Ovary (tissue), 10 donors: ENCODE data around the gene CYP2C18. TPM values are rescaled to one million over a fixed set of nuclear protein-coding genes. Genes with fewer than 3 reads are reported as not detected.
"Not testable (repeated sequence)": the region's sequence is repeated elsewhere in the genome, so short reads cannot be mapped to it uniquely, and the experiment has no call there.

Experiments used
- DNase-seq, 5 donors: peaks; one replicate each; pipeline ENCODE4 v3.0.0-alpha.2; 2019 to 2020
- H3K27ac ChIP-seq, 2 donors: fragments of 200-600 bp; one replicate each; pipeline versions ENCODE4 v1.5.1 to v1.8.0; 2019 to 2022
- H3K27me3 ChIP-seq: fragments of 200-600 bp; one replicate; pipeline ENCODE4 v1.8.0; 2022
- H3K36me3 ChIP-seq: fragments of 200-600 bp; sonication (generic); one replicate; pipeline ENCODE4 v1.5.1; 2019
- H3K4me1 ChIP-seq: one replicate; pipeline ENCODE4 v1.8.1; 2013; ENCODE audit warnings: mild to moderate bottlenecking, moderate library complexity; ENCODE audit not compliant: insufficient read depth
- H3K4me3 ChIP-seq: fragments of 200-600 bp; sonication (generic); one replicate; pipeline ENCODE4 v1.5.1; 2017
- H3K9me3 ChIP-seq, 2 donors: fragments of 200-600 bp in 1 of 2; sonication (generic) in 1 of 2; one replicate each; pipeline versions ENCODE4 v1.5.1 to v1.8.1; 2013 to 2019; ENCODE audit warnings: mild to moderate bottlenecking in 1 of 2, moderate library complexity in 1 of 2
- CTCF ChIP-seq, 3 donors: fragments of 450-650 bp in 2 of 3; fragments of 200-600 bp in 1 of 3; IDR thresholded peaks; one replicate each; pipeline versions ENCODE4 v1.5.1 to v1.8.0; 2016 to 2022; ENCODE audit warnings: antibody characterized with exemption in 3 of 3, mild to moderate bottlenecking in 1 of 3
- EP300 ChIP-seq: sonication (generic); formaldehyde crosslinking; IDR thresholded peaks from one replicate; pipeline ENCODE4 v1.6.1; 2017; ENCODE audit warnings: antibody characterized with exemption
- POLR2A ChIP-seq: fragments of 450-650 bp; IDR thresholded peaks from one replicate; pipeline ENCODE4 v1.6.1; 2017; ENCODE audit warnings: antibody characterized with exemption, mild to moderate bottlenecking, moderate library complexity
- WGBS, 3 donors: extraction: QIAGEN DNeasy Blood & Tissue Kit in 1 of 3; methylation state at CpG; one replicate each; pipeline versions ENCODE4 v1.1.5 to v1.1.7; 2013 to 2017; 5-methylcytosine and 5-hydroxymethylcytosine counted together
- intact Hi-C, 4 donors: fragments of 100-400 bp; cut with DNase I; formaldehyde crosslinking; loops; one replicate each; pipeline versions ENCODE4 v1.11.0 to v1.15.1; 2022 to 2023
- long read RNA-seq, 3 donors: library from polyadenylated mRNA in 2 of 3; unstranded in 2 of 3; transcript quantifications; one replicate each; pipeline ENCODE4 v2.0.0 and lab custom pipeline, GENCODE V29; 2021 to 2026
- polyA plus RNA-seq, 2 donors: library from polyadenylated mRNA; stranded (reverse); fragments of 200-250 nt in 1 of 2; fragments of 350-450 nt in 1 of 2; fragmentation: Illumina TruSeq in 1 of 2; extraction: RNeasy Lipid Tissue Mini Kit (QIAGEN cat#74804) in 1 of 2; gene quantifications; one replicate each; pipeline ENCODE4 v1.2.3, GENCODE V29; 2013 to 2014
- total RNA-seq, 7 donors: library from RNA; depleted of rRNA in 2 of 7; stranded (reverse); fragments of >200 nt in 2 of 7; fragmentation: NEBNext Ultra II Directional in 3 of 7; extraction: Animal tissue kit (Norgen Biotek cat#: 25700) in 3 of 7; gene quantifications; one replicate each; pipeline versions ENCODE4 v1.1.0 to v1.2.4, GENCODE V29; 2016 to 2023
- donor health status: DM: no; HTN: no; CAD: no; lungs with moderate emphysema.
- donor health status: DM: no; HTN: no; CAD: no.
- donor health status: Bipolar disorder and iron deficiency.
- donor health status: DM: yes; HTN: yes; CAD: no.
- donor health status: DM: no; HTN: no; CAD: no.
- donor health status: DM: yes; HTN: yes; CAD: no.

Gene CYP2C18
- total RNA-seq (under 1 TPM in 2 of 7 donors, not detected in 5; 0.08 to 0.24 TPM), polyA plus RNA-seq (not detected)
- long read RNA-seq, donor 1, result 0 reads
- long read RNA-seq, donor 2, result 0 reads
- long read RNA-seq, donor 3, result 0 reads

DNA sequence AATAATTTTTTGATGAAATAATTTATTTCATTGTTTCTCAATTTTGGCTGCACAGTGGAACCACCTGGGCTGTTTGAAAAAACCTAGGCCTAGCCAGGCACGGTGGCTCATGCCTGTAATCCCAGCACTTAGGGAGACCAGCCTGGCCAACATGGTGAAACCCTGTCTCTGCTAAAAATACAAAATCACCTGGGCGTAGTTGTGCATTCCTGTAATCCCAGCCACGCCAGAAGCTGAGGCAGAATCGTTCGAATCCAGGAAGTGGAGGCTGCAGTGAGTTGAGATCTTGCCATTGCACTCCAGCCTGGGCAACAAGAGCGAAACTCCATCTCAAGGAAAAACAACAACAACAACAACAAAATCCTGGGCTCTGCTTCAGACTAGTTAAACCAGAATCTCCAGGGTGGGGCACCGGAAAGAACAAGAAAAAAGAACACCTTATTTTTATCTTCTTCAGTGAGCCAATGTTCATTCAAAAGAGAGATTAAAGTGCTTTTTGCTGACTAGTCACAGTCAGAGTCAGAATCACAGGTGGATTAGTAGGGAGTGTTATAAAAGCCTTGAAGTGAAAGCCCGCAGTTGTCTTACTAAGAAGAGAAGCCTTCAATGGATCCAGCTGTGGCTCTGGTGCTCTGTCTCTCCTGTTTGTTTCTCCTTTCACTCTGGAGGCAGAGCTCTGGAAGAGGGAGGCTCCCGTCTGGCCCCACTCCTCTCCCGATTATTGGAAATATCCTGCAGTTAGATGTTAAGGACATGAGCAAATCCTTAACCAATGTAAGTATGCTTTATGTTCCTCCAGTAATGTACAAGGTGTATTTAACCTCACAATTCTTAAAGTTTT, at the start of gene CYP2C18:
TSS of gene CYP2C18 (plus strand) at position 516 of the 841 bp plus-strand sequence. CDS start at position 607, 91 bp downstream.
- H3K4me3 ChIP-seq, result no peak within 1 kb of the TSS
- WGBS, 3 donors, result 82 to 88% (median 83%) methylated on average over 10 of the region's 10 CpGs
- no peaks in the 10 kb centered on the region for H3K4me1 ChIP-seq
- DNase-seq, result no peak
- intact Hi-C loops, result no loop called here
- H3K9me3 ChIP-seq, result peaks cover 0 to 3% of the 10 kb centered on the region in 2 donors
- no peaks in the 10 kb centered on the region for H3K36me3 ChIP-seq
- no peak for TF ChIP-seq POLR2A
- TF ChIP-seq EP300, result no peak
- no peak for TF ChIP-seq CTCF (IDR thresholded peaks at IDR 0.05)
- H3K27me3 ChIP-seq, result no peaks in the 10 kb centered on the region
- H3K27ac ChIP-seq, result no peak within 1 kb of the TSS

DNA sequence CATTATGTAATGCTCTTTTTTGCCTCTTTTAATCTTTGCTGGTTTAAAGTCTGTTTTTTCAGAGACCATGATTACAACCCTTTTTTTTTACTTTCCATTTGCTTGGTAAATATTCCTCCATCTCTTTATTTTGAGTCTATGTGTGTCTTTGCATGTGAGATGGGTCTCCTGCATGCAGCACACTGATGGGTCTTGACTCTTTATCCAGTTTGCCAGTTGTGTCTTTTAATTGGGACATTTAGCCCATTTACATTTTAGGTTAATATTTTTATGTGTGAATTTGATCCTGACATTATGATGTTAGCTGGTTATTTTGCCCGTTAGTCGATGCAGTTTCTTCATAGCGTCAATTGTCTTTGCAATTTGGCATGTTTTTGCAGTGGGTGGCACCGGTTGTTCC, 45.4 kb upstream of the CYP2C18 start:
- DNase-seq, H3K27me3 ChIP-seq, H3K4me3 ChIP-seq, H3K27ac ChIP-seq, H3K36me3 ChIP-seq, H3K9me3 ChIP-seq, H3K4me1 ChIP-seq, intact Hi-C loops: not testable (repeated sequence)
- 93 to 98% (median 97%) methylated on average over 4 of the region's 4 CpGs for WGBS, 3 donors

DNA sequence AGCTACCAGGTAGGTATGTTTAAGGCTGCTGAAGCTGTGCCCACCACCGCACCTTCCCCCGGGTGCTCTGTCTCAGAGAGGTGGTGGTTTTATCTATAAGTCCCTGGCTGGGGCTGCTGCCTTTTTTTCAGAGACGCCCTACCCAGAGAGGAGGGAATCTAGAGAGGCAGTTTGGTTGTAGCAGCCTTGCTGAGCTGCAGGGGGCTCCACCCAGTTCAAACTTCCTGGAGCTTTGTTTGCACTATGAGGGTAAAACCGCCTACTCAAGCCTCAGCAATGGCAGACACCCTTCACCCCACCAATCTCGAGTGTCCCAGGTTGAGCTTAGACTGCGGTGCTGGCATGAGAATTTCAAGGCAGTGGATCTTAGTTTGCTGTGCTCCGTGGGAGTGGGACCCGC, 43.6 kb upstream of the CYP2C18 start:
- H3K27me3 ChIP-seq, result no peaks in the 10 kb centered on the region
- no peaks in the 10 kb centered on the region for H3K9me3 ChIP-seq
- no peaks in the 10 kb centered on the region for H3K4me1 ChIP-seq
- WGBS, 3 donors, result 88 to 90% (median 89%) methylated on average over 6 to 8 of the region's 8 CpGs
- DNase-seq, result no peak
- intact Hi-C loops, result no loop called here
- TF ChIP-seq POLR2A (no peak), CTCF (IDR thresholded peaks at IDR 0.05) (no peak), EP300 (no peak)
- no peak overlapping the region for H3K4me3 ChIP-seq
- H3K27ac ChIP-seq, result no peak overlapping the region
- H3K36me3 ChIP-seq, result no peaks in the 10 kb centered on the region

- Histone ChIP-seq H3K27ac (no peak overlapping the region), H3K36me3 (no peaks in the 10 kb centered on the region), H3K4me1 (no peaks in the 10 kb centered on the region), H3K27me3 (no peaks in the 10 kb centered on the region), H3K9me3 (no peaks in the 10 kb centered on the region), H3K4me3 (no peak overlapping the region)
- no peak for DNase-seq
- intact Hi-C loops, result no loop called here
- 69 to 74% (median 72%) methylated on average over 3 of the region's 3 CpGs for WGBS, 3 donors
- no peak for TF ChIP-seq EP300
- TF ChIP-seq POLR2A, result no peak
- no peak for TF ChIP-seq CTCF (IDR thresholded peaks at IDR 0.05)
These were observed 43.0 kb upstream of the CYP2C18 start for GRCh38 chr10:94640562-94640961.

- Histone ChIP-seq H3K36me3 (no peaks in the 10 kb centered on the region), H3K9me3 (no peaks in the 10 kb centered on the region), H3K27me3 (no peaks in the 10 kb centered on the region), H3K4me1 (no peaks in the 10 kb centered on the region), H3K4me3 (no peak overlapping the region), H3K27ac (no peak overlapping the region)
- intact Hi-C loops, result no loop called here
- no peak for DNase-seq
- TF ChIP-seq EP300 (no peak), CTCF (IDR thresholded peaks at IDR 0.05) (no peak), POLR2A (no peak)
- WGBS, 3 donors, result 82 to 90% (median 86%) methylated on average over 4 of the region's 4 CpGs
These were observed 42.0 kb upstream of the CYP2C18 start for GRCh38 chr10:94641480-94641879.
